GM13976 (cell line): ENCODE measurements around the gene OR2D3.
"Not testable (repeated sequence)": the region's sequence is repeated elsewhere in the genome, so short reads cannot be mapped to it uniquely, and the experiment has no call there.

Experiments used
- DNase-seq: peaks from one replicate; pipeline ENCODE4 v3.0.0; 2012; ENCODE audit warnings: low spot score
- CTCF ChIP-seq: IDR thresholded peaks from 2 replicates; pipeline ENCODE4 v1.5.1; 2012; ENCODE audit warnings: borderline replicate concordance, mild to moderate bottlenecking; ENCODE audit not compliant: insufficient read depth; ENCODE audit errors: extremely low read depth, missing control alignments, control extremely low read depth
- in situ Hi-C: fragments of 300-500 bp; cut with MboI; formaldehyde crosslinking; loops from one replicate; pipeline ENCODE4 v1.12.0; 2022; ENCODE audit warnings: low sequenced_read_pairs, mixed read lengths, inconsistent platforms; ENCODE audit not compliant: unreplicated experiment

Gene OR2D3, protein sequence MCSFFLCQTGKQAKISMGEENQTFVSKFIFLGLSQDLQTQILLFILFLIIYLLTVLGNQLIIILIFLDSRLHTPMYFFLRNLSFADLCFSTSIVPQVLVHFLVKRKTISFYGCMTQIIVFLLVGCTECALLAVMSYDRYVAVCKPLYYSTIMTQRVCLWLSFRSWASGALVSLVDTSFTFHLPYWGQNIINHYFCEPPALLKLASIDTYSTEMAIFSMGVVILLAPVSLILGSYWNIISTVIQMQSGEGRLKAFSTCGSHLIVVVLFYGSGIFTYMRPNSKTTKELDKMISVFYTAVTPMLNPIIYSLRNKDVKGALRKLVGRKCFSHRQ

DNA sequence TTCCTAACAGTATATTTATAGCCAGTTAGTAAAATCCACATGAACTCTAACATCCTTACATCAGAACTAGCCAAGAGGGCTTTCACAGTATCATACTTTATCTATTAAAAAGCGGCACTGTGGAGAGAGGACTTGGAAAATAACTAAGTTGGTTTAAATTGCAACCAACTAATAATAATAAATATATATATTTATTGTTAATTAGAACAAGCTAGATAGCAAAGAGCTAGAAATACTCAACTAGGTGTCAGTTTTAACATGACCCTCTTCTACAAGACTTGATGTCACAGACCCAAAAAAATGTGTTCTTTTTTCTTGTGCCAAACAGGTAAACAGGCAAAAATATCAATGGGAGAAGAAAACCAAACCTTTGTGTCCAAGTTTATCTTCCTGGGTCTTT is at the start of gene OR2D3:
OR2D3 (plus strand) TSS at position 301 of the 400 bp plus-strand sequence; CDS start at position 301, 0 bp downstream.
- in situ Hi-C loops, result no loop called here
- no peak for DNase-seq
- no peak for TF ChIP-seq CTCF

- in situ Hi-C loops, result no loop called here
- no peak for TF ChIP-seq CTCF
- DNase-seq, result no peak
Observed at GRCh38 chr11:6871278-6871677, 49.5 kb upstream of the OR2D3 start.

DNA sequence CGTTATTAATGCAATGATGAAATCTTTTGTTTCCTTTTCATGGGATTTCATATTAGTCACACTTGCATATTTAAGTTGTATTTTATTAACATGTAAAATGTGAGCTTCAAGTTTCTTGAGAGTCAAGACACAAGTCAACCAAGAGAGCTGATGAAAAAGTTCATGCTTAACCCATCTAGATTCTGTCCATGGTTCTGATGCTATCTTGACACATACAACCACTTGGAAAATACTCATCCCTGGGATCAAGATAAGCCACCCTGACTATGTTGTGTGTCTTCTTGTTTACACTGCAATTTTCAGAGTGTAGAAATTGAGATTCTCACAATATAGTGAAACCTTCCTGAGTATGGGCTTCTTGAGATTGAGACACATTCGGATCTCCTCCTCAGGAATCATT is 45.0 kb upstream of the OR2D3 start:
- no peak for DNase-seq
- in situ Hi-C loops, result no loop called here
- no peak for TF ChIP-seq CTCF

- TF ChIP-seq CTCF, result no peak
- no peak for DNase-seq
- in situ Hi-C loops, result no loop called here
Observed at GRCh38 chr11:6876325-6876724, 44.5 kb upstream of the OR2D3 start, which contains the start of gene OR10A4. Gene OR10A4, plus strand, starts transcription at chr11:6876625. Its CDS starts 23 bp downstream, at chr11:6876648.

DNA sequence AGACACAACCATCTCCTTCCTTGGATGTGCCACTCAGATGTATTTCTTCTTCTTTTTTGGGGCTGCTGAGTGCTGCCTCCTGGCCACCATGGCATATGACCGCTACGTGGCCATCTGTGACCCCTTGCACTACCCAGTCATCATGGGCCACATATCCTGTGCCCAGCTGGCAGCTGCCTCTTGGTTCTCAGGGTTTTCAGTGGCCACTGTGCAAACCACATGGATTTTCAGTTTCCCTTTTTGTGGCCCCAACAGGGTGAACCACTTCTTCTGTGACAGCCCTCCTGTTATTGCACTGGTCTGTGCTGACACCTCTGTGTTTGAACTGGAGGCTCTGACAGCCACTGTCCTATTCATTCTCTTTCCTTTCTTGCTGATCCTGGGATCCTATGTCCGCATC is 43.9 kb upstream of the OR2D3 start:
- TF ChIP-seq CTCF, result no peak
- DNase-seq, result no peak
- in situ Hi-C loops, result no loop called here

DNA sequence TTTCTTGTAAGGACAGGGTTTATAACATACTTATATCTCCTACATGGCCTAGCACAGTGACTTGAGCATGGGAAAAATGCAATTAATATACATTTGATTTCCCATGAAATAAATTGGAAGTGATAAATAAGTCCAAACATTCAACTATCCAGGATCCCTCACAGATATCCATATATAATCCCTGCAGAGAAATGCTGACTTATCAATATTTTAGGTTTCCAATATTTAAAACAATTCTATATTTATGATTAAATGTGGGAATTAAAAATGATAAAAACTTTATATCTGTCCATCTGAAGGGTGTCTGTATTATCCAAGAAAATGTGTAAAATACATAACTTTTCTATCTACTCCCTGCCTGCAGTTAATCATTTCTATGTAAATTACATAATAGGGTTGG is 38.1 kb upstream of the OR2D3 start:
- TF ChIP-seq CTCF, result no peak
- in situ Hi-C loops, result no loop called here
- DNase-seq, result no peak

DNA sequence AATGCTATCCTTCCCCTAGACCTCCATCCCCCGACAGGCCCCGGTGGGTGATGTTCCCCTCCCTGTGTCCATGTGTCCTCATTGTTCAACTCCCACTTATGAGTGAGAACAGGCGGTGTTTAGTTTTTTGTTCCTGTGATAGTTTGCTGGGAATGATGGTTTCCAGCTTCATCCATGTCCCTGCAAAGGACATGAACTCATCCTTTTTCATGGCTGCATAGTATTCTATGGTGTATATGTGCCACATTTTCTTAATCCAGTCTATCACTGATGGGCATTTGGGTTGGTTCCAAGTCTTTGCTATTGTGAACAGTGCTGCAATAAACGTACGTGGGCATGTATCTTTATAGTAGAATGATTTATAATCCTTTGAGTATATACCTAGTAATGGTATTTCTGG is 33.1 kb upstream of the OR2D3 start:
- DNase-seq, in situ Hi-C loops: not testable (repeated sequence)
